GM19099 (cell line): Measurements from ENCODE around the gene FAP.

Source experiments
- POLR2A ChIP-seq: IDR thresholded peaks from 3 replicates; pipeline ENCODE4 v1.6.1; 2011; ENCODE audit warnings: low read depth; ENCODE audit not compliant: insufficient read length; ENCODE audit errors: extremely low read depth

FAP gene

GRCh38 chr2:162253435-162253834 is 10.2 kb upstream of the FAP start:
- no peak for TF ChIP-seq POLR2A

- no peak for TF ChIP-seq POLR2A
These were observed 8.9 kb upstream of the FAP start for GRCh38 chr2:162252153-162252552.

GRCh38 chr2:162245781-162246180 is 2.5 kb upstream of the FAP start:
- TF ChIP-seq POLR2A, result no peak

GRCh38 chr2:162245061-162245460 is 1.8 kb upstream of the FAP start:
- TF ChIP-seq POLR2A, result no peak

GRCh38 chr2:162244541-162245031 is 1.3 kb upstream of the FAP start:
- no peak for TF ChIP-seq POLR2A

GRCh38 chr2:162243715-162244114 is 470 bp upstream of the FAP start:
- TF ChIP-seq POLR2A, result no peak

- no peak for TF ChIP-seq POLR2A
These were observed 512 bp downstream of the FAP start for GRCh38 chr2:162242586-162243280.

GRCh38 chr2:162241571-162241970 is 1.7 kb downstream of the FAP start:
- no peak for TF ChIP-seq POLR2A

- no peak for TF ChIP-seq POLR2A
These were observed 8.4 kb downstream of the FAP start for GRCh38 chr2:162234620-162235462.

GRCh38 chr2:162233197-162233596 is 10.0 kb downstream of the FAP start:
- TF ChIP-seq POLR2A, result no peak

GRCh38 chr2:162232671-162233070 is 10.6 kb downstream of the FAP start:
- no peak for TF ChIP-seq POLR2A

GRCh38 chr2:162232027-162232426 is 11.2 kb downstream of the FAP start:
- TF ChIP-seq POLR2A, result no peak

GRCh38 chr2:162230761-162231160 is 12.5 kb downstream of the FAP start:
- TF ChIP-seq POLR2A, result no peak

- TF ChIP-seq POLR2A, result no peak
These were observed 16.4 kb downstream of the FAP start for GRCh38 chr2:162226836-162227235.

GRCh38 chr2:162221064-162221463 is 22.2 kb downstream of the FAP start:
- no peak for TF ChIP-seq POLR2A

- TF ChIP-seq POLR2A, result no peak
These were observed 22.9 kb downstream of the FAP start for GRCh38 chr2:162220368-162220767.
